GM21619 (cell line): ENCODE data around the gene CFAP298.

Source experiments
- ATAC-seq: cut with Tn5 transposase; IDR thresholded peaks from one replicate; pipeline ENCODE4 v1.9.1; 2021; ENCODE audit not compliant: unreplicated experiment

Gene CFAP298

DNA sequence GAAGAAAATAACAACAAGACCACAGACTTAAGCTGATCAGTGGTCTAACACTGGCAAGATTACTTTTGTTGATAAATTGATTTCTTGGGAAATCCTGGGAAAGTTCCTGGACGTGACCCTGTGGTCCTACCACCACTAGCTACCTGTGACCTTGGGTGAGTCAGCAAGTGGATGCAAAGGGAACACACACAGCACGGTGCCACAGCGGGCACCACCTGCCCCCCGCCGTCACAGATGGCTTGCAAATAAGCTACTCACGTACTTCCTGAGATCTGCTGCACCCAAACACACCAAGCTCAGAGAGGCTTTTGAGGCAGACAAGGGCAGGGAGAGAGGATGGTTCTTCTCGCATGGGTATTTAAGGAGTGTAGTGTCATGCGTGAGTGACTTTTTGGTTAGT lies 12.7 kb downstream of the CFAP298 start:
- ATAC-seq, result no peak

- no peak for ATAC-seq
Observed at GRCh38 chr21:32599091-32599490, 13.1 kb downstream of the CFAP298 start.

GRCh38 chr21:32597205-32597604 lies 15.0 kb downstream of the CFAP298 start:
- ATAC-seq, result no peak

GRCh38 chr21:32595431-32595830 lies 16.7 kb downstream of the CFAP298 start:
- no peak for ATAC-seq

DNA sequence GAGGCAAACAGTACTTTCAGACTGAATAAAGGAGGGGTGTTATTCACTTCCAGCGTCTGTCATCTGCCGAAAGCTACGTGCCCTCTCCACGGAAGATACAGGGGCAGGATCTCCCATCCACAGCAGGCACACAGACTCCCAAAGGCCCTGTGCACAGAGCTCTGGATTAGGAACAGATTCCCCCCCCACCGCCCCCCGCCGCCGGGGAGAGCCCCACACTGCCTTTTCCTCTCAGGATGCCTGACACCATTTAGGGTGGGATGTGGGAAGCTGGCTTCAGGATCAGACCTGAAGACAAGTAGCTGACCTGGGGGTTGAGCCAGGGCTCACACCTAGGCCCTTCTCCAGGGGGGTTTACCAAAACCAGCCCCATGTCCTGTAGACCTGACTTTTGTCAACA lies 18.5 kb downstream of the CFAP298 start:
- ATAC-seq, result no peak

DNA sequence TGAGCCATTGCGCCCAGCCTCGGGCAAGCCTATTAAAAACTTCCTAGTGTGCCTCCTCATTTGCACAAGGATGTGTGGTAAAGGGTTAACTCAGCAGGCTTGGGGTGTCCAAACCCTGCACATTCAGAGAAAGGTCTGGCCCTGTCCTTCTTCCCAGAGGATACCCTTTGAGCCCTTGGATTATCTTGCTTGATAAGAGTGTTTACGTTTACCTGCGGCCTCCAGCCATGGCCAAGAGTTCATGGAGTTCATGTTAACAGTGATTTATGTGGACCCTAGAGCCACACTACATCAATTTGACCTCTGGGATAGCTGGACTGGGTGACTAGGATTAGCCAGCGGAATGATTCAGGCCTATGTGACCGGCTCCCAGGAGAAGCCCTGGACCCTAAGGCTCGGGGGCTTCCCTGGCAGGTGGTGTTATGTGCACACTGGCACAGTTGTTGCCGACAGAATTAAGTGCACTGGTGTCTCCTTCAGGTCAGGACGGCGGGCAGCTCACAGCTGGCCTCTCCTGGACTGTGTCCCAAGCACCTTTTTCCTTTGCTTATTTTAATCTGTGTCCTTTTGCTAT lies 19.2 kb downstream of the CFAP298 start:
- ATAC-seq, result no peak

DNA sequence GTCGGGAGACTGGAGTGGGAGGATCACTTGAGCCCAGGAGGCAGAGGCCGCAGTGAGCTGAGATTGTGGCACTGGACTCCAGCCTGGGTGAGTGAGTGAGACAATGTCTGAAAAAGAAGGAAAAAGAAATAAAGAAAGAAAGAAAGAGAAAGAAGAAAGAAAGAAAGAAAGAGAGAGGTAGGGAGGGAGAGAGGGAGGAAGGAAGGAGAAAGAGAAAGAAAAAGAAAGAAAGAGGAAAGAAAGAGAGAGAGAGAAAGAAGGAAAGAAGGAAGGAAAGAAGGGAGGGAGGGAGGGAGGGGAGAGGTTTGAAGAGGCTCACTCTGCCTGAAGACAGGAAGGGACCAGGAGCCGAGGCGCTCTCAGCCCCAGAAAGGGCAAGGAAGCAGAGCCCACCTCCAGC lies 22.0 kb downstream of the CFAP298 start:
- no peak for ATAC-seq

DNA sequence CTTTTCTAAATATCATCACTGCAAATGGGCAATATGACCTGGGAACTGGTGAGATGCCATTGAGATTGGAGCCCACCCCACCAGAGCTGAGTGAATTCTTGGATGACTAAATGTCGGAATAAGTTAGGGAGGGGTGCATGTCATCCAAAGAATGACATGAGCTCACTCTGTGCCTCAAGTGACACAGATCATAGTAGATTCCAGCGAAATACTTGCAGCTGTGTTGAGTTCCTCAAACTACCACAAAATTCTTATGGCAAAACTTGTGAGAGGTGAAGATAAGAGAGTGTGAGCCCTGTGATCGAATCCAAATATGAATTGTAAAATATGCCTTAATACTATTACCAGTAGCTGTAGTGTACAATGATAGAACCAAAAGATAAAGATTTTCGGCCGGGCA lies 24.5 kb downstream of the CFAP298 start:
- no peak for ATAC-seq

- no peak for ATAC-seq
Observed at GRCh38 chr21:32587120-32587519, 25.1 kb downstream of the CFAP298 start.

GRCh38 chr21:32585970-32586369 lies 26.2 kb downstream of the CFAP298 start:
- no peak for ATAC-seq

GRCh38 chr21:32585042-32585710 lies 27.0 kb downstream of the CFAP298 start, which contains the start of gene TCP10L:
Gene TCP10L (minus strand): TSS chr21:32585523. CDS start chr21:32584304, 1,219 bp downstream.
- no peak for ATAC-seq

DNA sequence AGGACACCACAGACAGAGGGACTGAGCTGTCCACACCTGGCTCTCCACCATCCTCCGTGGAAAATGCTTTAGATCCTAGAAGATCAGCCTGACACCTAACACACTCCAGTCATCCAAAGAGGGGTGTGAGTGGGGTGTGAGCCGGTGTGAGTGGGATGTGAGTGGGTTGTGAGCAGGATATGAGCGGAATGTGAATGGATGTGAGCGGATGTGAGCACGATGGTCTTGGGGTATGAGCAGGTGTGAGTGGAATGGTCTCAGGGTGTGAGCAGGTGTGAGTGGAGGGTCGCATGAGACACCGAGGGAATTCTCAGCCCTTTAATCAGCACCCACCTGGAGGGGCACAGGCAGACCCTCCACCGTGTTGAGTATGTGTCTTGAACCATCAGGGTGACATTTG lies 27.7 kb downstream of the CFAP298 start:
- ATAC-seq, result no peak

GRCh38 chr21:32581732-32582131 lies 30.4 kb downstream of the CFAP298 start:
- ATAC-seq, result no peak

DNA sequence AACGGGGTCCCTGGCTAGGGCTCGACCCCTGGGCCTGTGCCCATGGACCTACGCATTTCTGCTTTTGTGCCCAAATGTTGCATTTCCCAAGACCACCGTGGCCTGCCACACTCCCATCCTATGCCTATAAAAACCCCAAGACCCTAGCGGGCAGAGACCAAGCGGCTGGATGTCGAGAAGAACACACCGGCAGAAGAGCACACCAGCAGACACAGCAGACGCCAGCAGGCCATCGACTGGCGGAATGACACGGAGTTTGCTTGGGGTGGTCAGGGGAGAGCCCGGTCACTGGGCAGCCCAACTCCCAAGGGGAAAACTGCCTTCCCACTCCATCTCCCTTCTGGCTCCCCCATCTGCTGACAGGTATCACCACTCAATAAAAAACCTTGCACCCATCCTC lies 31.2 kb downstream of the CFAP298 start:
- no peak for ATAC-seq

- no peak for ATAC-seq
Observed at GRCh38 chr21:32578107-32578691, 34.0 kb downstream of the CFAP298 start.

GRCh38 chr21:32576011-32576410 lies 36.2 kb downstream of the CFAP298 start:
- no peak for ATAC-seq

GRCh38 chr21:32574946-32575925 lies 36.9 kb downstream of the CFAP298 start:
- ATAC-seq, result no peak

- no peak for ATAC-seq
Observed at GRCh38 chr21:32572574-32573420, 39.4 kb downstream of the CFAP298 start.

GRCh38 chr21:32570456-32570855 lies 41.7 kb downstream of the CFAP298 start:
- no peak for ATAC-seq
